GM19099 (cell line): ENCODE data around the gene CXCL8.

Experiments used
- POLR2A ChIP-seq: IDR thresholded peaks from 3 replicates; pipeline ENCODE4 v1.6.1; 2011; ENCODE audit warnings: low read depth; ENCODE audit not compliant: insufficient read length; ENCODE audit errors: extremely low read depth

Gene CXCL8

DNA sequence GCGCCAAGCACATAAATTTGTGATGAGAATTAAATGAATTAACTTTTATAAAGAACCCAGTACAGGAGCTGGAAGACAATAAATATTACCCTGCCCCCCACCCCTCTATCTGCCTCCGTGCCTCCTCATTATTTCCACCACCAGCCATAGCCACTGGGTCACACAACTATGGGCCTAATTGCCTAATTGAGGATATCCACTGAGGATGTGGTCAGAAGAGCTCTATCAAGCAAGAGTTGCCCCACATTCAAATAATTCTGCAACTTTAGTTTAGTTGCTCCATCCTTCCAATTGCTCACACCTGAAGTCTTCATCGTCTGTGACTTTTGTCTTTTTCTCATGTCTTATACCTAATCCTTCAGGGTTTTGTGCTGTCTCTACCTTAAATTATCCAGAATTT, 9.5 kb upstream of the CXCL8 start:
- TF ChIP-seq POLR2A: no peak

DNA sequence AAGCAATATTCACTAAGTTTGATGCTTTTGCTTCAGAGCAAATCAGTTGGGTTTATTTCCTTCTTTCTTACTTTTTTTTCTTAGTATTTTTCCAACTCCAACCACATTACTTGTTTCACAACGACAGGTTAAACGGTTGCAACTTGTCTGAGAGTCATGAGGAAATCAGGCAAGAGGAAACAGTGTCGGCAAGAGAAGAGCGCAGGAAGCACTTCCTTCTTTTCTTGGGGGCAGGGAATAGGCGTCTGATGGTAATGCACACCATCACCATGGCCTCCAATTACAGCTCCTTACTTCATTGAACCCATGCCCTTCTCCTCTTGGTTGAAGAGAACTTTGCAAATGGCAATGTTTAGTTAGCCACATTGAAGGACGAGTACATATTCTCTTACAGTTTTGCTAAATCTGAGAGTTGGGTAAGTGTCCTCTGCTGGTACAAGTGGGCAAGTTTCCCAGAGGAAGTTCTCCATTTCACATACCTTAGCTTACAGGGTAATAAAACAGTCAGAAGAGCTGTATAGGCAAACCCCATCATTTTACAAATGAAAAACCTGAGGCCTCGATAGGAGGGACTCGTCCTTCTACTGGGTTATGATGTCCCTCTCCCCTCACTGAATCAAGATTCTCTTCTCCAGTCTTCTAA, 8.3 kb upstream of the CXCL8 start:
- no peak for TF ChIP-seq POLR2A

DNA sequence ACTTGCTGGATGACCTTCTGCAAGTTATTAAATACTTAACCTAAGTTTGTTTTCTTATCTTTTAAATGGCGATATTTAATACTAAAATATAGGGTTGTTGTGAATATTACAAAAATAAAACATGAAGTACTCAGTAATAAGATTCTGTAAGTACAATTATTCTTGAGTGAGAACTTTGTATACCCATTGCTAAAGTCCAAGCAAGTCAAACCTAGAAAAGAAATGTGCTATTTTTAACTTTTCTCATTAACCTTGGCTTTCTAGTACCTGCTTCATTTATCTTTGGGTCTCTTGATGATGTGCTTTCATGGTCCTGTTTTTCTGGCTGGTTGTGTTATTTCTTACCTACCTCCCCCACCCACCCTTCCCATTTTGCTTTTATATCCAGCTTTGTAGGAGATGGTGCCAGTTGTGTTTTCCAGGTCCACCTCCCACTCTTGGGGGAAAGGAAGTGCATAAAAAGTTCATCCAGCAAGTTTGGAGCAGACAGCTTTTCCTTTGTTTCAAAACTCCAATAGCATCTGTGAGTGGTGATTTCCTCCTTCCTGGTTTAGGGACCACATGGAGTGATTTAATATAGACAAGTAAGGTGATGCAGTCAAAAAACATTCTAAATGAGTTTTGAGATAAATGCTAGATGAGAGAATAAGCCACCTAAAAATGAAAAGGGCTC, 7.5 kb upstream of the CXCL8 start:
- TF ChIP-seq POLR2A: no peak

DNA sequence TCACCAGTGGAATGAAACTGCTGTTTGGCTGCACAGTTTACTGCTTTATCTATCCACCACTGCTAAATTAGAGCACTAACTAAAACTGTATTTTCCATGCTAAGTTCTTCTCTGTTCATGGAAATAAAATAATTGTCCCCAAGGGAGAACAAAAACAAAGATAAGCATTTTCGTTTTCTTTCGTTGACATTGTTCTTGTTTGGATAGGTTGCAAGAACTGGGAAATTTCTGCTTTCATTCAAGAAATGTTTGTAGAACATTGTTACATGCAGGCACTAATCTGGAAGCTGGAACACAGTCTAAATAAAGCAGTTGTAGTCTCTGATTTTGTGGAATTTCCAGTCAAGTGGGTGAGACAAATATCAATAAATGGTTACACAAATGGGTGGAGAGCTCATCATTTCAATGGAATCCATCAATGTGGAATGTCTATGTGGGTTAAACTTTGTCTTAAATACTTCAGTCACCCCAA, 5.8 kb upstream of the CXCL8 start:
- no peak for TF ChIP-seq POLR2A

DNA sequence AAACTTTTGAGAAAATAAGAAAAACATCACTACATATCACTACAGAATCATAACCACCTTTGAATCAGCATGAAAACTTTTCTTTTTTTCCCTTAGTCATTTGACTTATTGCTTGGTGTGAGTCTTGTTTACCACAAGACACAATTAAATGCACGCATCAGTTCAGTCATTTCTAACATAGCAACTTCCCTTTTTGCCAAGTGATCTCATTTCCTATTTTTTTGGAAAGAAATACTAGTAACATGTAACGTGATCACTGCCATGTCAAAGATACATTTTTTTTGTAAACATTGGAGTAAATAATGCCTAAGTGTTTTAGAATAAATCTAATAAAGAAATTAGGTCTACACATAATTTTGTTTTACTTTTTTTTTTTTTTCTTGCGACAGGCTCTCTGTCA, 5.1 kb upstream of the CXCL8 start:
- TF ChIP-seq POLR2A: no peak

DNA sequence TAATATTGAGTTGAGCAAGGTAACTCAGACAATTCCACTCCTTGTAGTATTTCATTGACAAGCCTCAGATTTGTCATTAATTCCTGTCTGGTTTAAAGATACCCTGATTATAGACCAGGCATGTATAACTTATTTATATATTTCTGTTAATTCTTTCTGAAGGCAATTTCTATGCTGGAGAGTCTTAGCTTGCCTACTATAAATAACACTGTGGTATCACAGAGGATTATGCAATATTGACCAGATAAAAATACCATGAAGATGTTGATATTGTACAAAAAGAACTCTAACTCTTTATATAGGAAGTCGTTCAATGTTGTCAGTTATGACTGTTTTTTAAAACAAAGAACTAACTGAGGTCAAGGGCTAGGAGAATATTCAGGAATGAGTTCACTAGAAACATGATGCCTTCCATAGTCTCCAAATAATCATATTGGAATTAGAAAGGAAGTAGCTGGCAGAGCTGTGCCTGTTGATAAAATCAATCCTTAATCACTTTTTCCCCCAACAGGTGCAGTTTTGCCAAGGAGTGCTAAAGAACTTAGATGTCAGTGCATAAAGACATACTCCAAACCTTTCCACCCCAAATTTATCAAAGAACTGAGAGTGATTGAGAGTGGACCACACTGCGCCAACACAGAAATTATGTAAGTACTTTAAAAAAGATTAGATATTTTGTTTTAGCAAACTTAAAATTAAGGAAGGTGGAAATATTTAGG, 821 bp downstream of the CXCL8 start:
- TF ChIP-seq POLR2A: no peak

DNA sequence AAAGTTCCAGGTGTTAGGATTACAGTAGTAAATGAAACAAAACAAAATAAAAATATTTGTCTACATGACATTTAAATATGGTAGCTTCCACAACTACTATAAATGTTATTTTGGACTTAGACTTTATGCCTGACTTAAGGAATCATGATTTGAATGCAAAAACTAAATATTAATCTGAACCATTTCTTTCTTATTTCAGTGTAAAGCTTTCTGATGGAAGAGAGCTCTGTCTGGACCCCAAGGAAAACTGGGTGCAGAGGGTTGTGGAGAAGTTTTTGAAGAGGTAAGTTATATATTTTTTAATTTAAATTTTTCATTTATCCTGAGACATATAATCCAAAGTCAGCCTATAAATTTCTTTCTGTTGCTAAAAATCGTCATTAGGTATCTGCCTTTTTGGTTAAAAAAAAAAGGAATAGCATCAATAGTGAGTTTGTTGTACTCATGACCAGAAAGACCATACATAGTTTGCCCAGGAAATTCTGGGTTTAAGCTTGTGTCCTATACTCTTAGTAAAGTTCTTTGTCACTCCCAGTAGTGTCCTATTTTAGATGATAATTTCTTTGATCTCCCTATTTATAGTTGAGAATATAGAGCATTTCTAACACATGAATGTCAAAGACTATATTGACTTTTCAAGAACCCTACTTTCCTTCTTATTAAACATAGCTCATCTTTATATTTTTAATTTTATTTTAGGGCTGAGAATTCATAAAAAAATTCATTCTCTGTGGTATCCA, 1.6 kb downstream of the CXCL8 start:
- TF ChIP-seq POLR2A: no peak

DNA sequence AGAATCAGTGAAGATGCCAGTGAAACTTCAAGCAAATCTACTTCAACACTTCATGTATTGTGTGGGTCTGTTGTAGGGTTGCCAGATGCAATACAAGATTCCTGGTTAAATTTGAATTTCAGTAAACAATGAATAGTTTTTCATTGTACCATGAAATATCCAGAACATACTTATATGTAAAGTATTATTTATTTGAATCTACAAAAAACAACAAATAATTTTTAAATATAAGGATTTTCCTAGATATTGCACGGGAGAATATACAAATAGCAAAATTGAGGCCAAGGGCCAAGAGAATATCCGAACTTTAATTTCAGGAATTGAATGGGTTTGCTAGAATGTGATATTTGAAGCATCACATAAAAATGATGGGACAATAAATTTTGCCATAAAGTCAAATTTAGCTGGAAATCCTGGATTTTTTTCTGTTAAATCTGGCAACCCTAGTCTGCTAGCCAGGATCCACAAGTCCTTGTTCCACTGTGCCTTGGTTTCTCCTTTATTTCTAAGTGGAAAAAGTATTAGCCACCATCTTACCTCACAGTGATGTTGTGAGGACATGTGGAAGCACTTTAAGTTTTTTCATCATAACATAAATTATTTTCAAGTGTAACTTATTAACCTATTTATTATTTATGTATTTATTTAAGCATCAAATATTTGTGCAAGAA, 2.3 kb downstream of the CXCL8 start:
- TF ChIP-seq POLR2A: no peak

DNA sequence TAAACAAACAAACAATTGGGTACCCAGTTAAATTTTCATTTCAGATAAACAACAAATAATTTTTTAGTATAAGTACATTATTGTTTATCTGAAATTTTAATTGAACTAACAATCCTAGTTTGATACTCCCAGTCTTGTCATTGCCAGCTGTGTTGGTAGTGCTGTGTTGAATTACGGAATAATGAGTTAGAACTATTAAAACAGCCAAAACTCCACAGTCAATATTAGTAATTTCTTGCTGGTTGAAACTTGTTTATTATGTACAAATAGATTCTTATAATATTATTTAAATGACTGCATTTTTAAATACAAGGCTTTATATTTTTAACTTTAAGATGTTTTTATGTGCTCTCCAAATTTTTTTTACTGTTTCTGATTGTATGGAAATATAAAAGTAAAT, 2.9 kb downstream of the CXCL8 start:
- no peak for TF ChIP-seq POLR2A

DNA sequence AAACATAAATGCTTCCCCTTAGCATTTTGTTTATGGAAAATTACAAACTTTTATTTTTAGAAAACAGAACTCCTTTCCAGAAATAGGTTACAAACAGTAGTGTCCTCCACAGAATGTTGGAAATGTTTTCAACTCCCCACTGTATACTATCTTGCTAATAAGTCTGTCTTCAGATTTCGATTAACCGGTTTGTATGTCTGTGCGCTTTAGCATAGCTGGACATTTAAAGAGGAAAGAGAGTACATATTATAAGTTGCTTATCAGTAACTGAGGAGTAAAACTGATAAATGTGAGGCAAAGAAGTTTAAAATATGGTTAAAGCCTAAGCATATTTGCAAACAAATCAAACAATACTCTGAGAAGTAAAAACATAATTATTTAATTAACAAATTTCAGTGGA, 3.4 kb downstream of the CXCL8 start:
- TF ChIP-seq POLR2A: no peak

DNA sequence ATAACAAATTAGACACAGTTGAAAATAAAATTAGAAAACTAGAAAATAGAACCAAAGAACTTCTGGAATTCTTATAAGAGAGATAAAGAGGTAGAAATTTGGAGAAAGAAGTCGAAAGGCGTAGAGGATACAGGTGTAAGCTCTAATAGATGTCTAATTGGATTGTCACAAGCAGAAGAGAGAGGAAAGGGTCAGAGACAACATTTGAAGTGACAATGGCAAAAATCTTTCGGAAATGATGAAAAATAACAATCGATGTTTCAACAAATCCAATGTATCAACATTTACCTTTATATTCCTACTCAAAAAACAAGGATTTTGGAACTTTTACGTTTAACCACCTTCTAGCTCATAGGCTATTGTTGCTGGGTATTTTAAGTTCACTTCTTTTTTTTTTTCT, 3.8 kb downstream of the CXCL8 start:
- no peak for TF ChIP-seq POLR2A

DNA sequence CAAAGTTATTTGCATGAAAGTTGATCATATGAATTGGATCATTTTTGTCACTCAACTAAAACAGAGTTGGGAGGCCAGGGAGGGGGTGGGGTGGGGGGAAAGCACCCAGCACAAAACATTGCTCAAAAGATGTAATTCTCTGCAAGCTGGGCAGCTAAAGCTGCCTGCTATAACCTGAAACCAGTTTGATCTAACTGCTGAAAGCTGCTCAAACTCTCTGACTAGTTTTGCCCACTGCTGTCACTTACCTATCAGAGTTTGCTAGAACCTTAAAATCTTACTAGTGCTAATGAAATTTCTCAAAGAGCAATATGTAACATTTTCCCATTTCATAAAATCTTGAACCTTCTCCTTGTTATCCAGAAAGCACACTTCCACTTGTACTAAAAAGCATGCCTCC, 10.4 kb downstream of the CXCL8 start:
- TF ChIP-seq POLR2A: no peak

DNA sequence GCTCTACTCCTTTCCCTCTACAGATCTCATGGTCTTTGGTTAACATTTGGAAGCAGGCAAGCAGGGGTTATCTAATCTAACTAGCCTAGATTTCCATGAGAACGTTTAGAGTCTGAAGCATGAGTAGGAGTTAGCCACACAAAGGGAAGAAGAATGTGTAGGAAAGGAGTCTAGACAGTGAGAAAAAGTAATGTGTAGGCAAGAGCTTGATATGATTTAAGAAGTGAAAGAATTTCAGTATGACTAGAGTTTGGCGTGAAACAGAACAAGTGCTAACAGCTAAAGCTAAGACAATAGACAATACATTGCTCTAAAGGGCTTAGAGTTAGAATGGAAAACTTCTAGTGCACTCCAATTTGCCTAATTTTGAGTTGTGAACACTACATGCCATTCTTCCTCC, 10.8 kb downstream of the CXCL8 start:
- TF ChIP-seq POLR2A: no peak

DNA sequence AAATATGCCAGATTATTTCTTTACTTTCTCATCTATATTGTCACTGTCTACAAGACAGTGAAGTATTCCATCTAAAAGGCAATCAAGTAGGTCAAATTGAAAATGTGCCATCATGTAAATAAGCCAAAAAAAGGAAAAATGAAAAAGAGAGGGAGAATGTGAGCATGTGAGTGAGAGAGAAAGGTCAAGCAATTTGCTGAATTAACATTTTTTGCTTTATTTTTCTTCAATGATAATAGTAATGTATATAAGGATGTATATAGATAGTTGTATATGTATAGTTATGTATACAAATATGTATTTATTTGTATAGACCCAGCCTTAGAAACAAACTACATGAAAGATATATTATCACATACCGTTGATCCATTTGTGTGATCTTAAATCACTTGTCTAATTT, 11.5 kb downstream of the CXCL8 start:
- no peak for TF ChIP-seq POLR2A

DNA sequence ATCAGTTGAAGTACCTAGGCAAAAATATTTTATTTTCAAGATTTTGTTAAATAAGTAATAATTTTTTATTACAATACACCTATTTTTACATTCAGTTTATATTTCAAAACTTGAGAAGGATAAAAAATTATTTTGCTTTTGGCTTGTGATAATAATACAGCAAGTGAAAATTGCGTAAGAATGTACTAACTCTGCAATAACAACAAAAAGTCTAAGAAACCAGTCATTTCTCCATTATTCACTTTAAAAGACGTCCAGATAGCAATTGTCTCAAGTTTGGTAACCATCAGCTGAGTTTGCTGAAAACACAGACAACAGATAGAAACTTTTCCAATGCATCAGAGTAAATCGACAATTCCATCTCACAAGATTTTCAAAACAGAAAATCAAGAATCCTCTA, 12.1 kb downstream of the CXCL8 start:
- no peak for TF ChIP-seq POLR2A

DNA sequence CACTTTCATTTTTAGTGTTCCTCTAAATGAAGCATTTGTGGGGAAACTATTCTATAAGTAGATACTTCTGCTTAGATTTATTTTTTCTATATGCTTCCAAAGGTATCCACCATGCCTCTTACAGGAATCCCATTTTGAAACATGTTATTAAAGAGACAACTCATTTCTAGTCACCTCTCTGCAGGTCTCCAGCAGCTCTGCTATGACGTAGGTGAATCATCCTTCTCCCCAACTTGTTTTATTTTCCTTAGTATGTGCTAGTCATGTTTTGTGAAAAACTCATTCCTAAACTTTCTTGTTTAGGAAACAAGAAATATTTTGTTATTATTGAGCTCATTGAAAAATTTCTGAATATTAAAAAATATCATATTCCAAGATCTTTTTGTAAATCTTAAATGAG, 12.8 kb downstream of the CXCL8 start:
- TF ChIP-seq POLR2A: no peak

DNA sequence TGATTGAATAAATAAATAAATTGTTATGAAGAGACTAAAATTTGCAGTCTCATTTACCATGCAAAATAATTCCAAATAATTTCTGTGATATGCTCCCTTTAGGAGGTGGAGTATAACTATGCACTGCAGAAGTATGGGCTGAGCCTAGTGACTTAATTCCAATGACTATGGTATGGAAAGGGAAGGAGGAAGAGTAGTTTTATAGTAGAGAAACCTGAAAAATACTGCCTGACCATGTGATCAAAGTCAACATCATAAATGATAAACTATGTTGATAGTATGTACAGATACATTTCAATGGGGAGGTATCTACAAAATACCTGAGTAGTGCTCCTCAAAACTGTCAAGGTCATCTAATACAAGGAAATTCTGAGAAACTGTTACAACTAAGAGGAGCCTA, 14.6 kb downstream of the CXCL8 start:
- TF ChIP-seq POLR2A: no peak
